HUDEP-2 (cell line): ENCODE results near the gene CMKLR1.

Experiments used
- DNase-seq, 76 experiments: peaks; one replicate each; lab custom pipeline; 2025; ENCODE audit not compliant: unreplicated experiment in 76 of 76; lab: John Stamatoyannopoulos, UW

CMKLR1 gene

DNA sequence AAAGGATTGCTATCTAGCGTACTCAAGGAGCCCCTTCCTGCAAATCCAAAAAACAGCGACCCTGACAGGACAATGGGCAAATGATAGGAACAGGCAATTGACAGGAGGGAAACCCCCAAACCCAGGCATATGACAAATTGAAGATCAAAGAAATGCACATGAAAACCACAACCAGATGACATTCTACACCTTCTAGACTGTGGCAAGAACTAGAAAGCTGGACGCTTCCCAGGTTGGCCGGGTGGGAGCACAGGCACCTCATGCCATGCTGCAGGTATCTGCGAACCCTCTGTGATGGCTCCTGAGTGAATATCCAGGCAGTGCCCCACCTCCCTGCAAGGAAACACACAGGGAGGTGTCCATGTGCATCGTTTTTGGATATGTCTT is 37.1 kb downstream of the CMKLR1 start:
- DNase-seq, result no peak

DNA sequence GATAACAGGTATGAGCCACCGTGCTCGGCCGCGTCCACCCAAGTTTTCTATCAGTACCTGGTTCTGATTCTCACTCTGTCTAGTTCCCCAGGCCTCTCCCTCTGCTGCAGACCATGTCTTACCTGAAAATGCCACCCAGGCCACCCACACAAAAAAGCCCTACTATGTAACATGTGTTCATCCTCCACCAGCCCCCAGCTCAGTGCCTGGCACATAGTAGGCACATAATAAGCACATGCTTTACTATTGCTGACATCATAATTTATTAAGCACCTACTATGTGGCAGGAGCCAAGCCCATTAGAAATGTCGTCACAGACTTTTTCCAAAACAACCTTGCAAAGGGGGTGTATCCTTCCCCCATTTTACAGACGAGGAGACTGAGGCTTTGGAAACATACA is 37.8 kb downstream of the CMKLR1 start:
- DNase-seq, result no peak

GRCh38 chr12:108299980-108300696 is 39.0 kb downstream of the CMKLR1 start:
- DNase-seq, result no peak

GRCh38 chr12:108299516-108299915 is 39.6 kb downstream of the CMKLR1 start:
- DNase-seq, result no peak

DNA sequence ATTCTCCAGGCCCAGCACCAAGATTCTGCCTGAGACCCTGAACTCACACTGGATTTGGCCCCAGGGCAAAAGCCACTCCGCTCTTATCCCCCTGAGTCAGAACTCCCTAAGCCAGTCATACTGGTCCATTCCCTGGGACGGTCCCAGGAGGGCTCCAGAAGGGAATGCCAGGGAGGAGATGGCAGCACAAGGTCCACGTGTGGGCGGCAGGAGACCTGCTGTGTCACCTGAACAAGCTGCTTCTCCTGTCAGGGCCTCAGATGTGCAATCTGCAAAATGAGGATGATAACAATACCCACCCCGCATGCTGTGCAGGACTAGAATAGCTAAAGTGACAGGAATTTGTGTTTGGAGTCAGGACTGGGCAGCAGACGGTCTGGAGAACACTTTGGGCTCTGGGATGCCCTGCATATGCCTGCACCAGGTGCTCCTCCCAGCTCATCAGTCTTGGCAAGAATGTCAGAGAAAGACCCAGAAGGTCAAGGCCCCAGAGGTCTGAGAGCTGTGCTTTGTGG is 40.3 kb downstream of the CMKLR1 start:
- no peak for DNase-seq

- DNase-seq, result no peak
Observed at GRCh38 chr12:108297895-108298760, 41.0 kb downstream of the CMKLR1 start.

DNA sequence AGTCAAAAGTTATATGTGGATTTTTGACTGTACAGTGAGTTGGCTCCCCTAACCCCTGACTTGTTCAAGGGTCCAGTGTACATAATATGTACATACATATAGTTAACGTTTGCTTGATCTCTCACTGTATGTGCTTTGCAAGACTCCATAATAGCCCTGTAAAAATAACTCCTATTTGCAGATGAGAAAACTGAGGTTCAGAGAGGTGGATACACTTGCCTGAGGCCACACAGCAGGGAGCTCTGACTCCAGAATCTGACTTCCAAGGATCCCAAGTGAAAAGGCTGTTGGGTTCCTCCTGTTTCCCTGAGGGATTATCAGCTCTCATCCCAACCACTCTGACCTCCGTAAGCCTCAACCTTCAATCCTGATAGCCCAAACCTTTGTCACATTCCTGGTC is 41.7 kb downstream of the CMKLR1 start:
- DNase-seq, result no peak

DNA sequence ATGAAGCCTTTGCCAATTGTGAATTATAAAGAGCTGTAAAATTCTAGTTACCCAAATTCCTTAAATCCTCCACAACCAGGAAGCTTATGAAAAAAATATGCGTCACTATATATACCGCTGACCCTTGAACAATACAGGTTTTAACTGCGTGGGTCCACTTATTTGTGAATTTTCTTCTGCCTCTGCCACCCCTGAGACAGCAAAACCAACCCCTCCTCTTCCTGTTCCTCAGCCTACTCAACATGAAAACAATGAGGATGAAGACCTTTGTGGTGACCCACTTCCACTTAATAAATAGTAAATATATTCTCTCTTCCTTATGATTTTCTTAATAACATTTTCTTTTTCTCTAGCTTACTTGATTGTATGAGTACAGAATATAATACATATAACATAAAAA is 42.2 kb downstream of the CMKLR1 start:
- DNase-seq, result no peak

DNA sequence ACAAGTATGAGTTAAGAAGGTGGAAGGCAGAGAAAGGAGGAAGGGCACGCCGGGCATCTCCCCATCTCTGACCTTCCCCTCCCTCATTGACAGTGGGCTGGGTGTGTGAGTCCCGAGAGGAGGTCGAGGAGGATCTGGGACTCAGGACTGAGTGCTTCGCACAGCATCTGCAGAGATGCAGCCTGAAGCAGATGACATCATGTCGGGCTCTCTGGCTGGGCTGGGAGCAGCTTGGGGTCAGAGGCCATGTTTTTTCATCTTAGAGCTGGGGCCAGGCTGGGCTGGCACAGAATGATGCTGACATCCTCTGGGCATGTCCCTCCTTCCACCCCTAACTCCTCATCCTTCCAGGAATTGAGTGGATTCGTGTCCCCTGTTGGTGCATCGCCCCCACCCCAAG is 43.5 kb downstream of the CMKLR1 start:
- DNase-seq, result no peak

GRCh38 chr12:108289350-108290161 is 49.6 kb downstream of the CMKLR1 start:
- DNase-seq, result no peak

- no peak for DNase-seq
Observed at GRCh38 chr12:108287227-108287626, 51.9 kb downstream of the CMKLR1 start.

GRCh38 chr12:108285016-108285415 is 54.1 kb downstream of the CMKLR1 start:
- no peak for DNase-seq

GRCh38 chr12:108284163-108284562 is 54.9 kb downstream of the CMKLR1 start:
- DNase-seq, result no peak

- no peak for DNase-seq
Observed at GRCh38 chr12:108282676-108283075, 56.4 kb downstream of the CMKLR1 start.

DNA sequence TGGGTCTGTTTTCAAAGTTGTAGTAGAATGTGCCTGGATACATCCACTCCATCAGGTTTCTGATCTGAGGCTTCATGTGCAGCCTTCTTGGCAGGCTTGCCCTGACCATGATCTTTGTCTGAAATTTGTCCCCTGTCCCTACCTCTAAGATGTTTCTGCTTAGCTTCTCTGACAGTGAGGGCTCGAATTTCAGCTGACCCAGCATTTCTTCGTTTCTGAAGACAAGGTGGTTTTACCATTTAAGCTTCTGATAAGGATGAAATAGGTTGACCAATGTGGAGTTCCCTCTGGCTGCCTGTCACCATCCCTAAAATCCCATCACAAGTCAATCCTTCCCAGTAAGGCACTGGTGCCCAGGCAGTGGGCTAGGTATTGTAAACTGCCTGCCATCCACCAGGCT is 57.0 kb downstream of the CMKLR1 start:
- DNase-seq, result no peak

GRCh38 chr12:108277613-108278012 is 61.5 kb downstream of the CMKLR1 start:
- no peak for DNase-seq

GRCh38 chr12:108273217-108273616 is 65.9 kb downstream of the CMKLR1 start:
- DNase-seq, result no peak

- DNase-seq, result no peak
Observed at GRCh38 chr12:108271951-108272872, 66.9 kb downstream of the CMKLR1 start.

GRCh38 chr12:108270849-108271143 is 68.3 kb downstream of the CMKLR1 start:
- no peak for DNase-seq
